ENCODE measurements around the gene SS18L1.

DNA sequence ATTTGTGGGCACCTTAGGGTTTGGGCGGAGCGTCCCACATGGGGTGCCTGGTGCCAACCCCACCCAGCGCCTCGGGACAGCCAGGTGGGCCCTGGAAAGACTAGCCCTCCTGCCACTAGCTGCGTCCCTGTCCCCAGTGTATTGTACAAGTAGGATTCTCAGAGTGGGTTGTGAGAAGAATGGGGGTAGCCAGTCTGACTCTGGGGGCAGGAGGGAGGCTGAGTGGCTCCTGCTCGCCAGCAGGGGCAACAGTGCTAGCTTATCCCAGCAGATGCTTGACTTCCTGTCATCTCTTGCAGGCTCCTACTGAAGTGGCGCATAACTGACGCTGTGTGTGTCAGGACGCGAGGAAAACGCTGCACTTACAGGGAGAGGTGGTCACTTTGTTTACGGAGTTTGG is 9.7 kb upstream of the SS18L1 start:
- TF ChIP-seq, protein P1, sequence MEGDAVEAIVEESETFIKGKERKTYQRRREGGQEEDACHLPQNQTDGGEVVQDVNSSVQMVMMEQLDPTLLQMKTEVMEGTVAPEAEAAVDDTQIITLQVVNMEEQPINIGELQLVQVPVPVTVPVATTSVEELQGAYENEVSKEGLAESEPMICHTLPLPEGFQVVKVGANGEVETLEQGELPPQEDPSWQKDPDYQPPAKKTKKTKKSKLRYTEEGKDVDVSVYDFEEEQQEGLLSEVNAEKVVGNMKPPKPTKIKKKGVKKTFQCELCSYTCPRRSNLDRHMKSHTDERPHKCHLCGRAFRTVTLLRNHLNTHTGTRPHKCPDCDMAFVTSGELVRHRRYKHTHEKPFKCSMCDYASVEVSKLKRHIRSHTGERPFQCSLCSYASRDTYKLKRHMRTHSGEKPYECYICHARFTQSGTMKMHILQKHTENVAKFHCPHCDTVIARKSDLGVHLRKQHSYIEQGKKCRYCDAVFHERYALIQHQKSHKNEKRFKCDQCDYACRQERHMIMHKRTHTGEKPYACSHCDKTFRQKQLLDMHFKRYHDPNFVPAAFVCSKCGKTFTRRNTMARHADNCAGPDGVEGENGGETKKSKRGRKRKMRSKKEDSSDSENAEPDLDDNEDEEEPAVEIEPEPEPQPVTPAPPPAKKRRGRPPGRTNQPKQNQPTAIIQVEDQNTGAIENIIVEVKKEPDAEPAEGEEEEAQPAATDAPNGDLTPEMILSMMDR (IDR thresholded peaks at IDR 0.05): no peak
- no peak for TF ChIP-seq POLR2A (IDR thresholded peaks at IDR 0.05)

Measured in testis (tissue), 2 donors.